ENCODE results near the gene GIMAP1.

GRCh38 chr7:150668977-150669376, 47.4 kb upstream of the GIMAP1 start:
- TF ChIP-seq CTCF (IDR thresholded peaks at IDR 0.05) (no peak), POLR2A (IDR thresholded peaks at IDR 0.05) (no peak), POLR2AphosphoS5 (IDR thresholded peaks at IDR 0.05) (no peak), EP300 (IDR thresholded peaks at IDR 0.05) (no peak)

Measured in sigmoid colon (tissue), 4 donors.